Epithelial cell of esophagus (primary cell): ENCODE data around the gene HEMGN.
"Not testable (repeated sequence)": the region's sequence is repeated elsewhere in the genome, so short reads cannot be mapped to it uniquely, and the experiment has no call there.

ENCODE experiments used
- DNase-seq: peaks from one replicate; pipeline ENCODE4 v3.0.0; 2010; ENCODE audit warnings: low read depth
- H3K4me3 ChIP-seq: 2 replicates; pipeline ENCODE4 v1.5.1; 2011; ENCODE audit warnings: mild to moderate bottlenecking, low read length, control low read depth
- CTCF ChIP-seq: IDR thresholded peaks from 2 replicates; pipeline ENCODE4 v1.5.1; 2011; ENCODE audit warnings: low read depth, mild to moderate bottlenecking, low read length, control low read depth, inconsistent platforms; ENCODE audit not compliant: insufficient read depth; ENCODE audit errors: missing control alignments

The HEMGN gene

GRCh38 chr9:97962575-97962974 is 24.6 kb upstream of the HEMGN start:
- no peak for TF ChIP-seq CTCF
- DNase-seq: no peak
- H3K4me3 ChIP-seq: no peak overlapping the region

- TF ChIP-seq CTCF: no peak
- no peak overlapping the region for H3K4me3 ChIP-seq
- DNase-seq: no peak
Measured at GRCh38 chr9:97962136-97962535, 24.2 kb upstream of the HEMGN start.

GRCh38 chr9:97961361-97961760 is 23.4 kb upstream of the HEMGN start:
- TF ChIP-seq CTCF: no peak
- DNase-seq: no peak

GRCh38 chr9:97960678-97961328 is 22.8 kb upstream of the HEMGN start:
- DNase-seq, H3K4me3 ChIP-seq: not testable (repeated sequence)

More at GRCh38 chr9:97961361-97961760, 23.4 kb upstream of the HEMGN start:
- no peak overlapping the region for H3K4me3 ChIP-seq

- DNase-seq: no peak
- H3K4me3 ChIP-seq: no peak overlapping the region
- TF ChIP-seq CTCF: no peak
Measured at GRCh38 chr9:97959585-97959984, 21.6 kb upstream of the HEMGN start.

GRCh38 chr9:97958812-97959511 is 21.0 kb upstream of the HEMGN start:
- DNase-seq: peak; percentile 9
- no peak for TF ChIP-seq CTCF
- no peak overlapping the region for H3K4me3 ChIP-seq

- DNase-seq: no peak
- H3K4me3 ChIP-seq: no peak overlapping the region
- no peak for TF ChIP-seq CTCF
Measured at GRCh38 chr9:97956331-97956730, 18.4 kb upstream of the HEMGN start.
